Activated CD4-positive, alpha-beta T cell treated with anti-CD3 and anti-CD28 coated beads, Interleukin-10, Interleukin-2, amounts not matched to agents 100 ng/mL and 50 ng/mL, durations not matched to agents 16 hours and 8 hours (primary cell): ENCODE measurements around the gene INAFM1.
"Not testable (repeated sequence)": the region's sequence is repeated elsewhere in the genome, so short reads cannot be mapped to it uniquely, and the experiment has no call there.

Experiments used
- DNase-seq: peaks from one replicate; pipeline ENCODE4 v3.0.0-alpha.2; 2020

INAFM1 gene

DNA sequence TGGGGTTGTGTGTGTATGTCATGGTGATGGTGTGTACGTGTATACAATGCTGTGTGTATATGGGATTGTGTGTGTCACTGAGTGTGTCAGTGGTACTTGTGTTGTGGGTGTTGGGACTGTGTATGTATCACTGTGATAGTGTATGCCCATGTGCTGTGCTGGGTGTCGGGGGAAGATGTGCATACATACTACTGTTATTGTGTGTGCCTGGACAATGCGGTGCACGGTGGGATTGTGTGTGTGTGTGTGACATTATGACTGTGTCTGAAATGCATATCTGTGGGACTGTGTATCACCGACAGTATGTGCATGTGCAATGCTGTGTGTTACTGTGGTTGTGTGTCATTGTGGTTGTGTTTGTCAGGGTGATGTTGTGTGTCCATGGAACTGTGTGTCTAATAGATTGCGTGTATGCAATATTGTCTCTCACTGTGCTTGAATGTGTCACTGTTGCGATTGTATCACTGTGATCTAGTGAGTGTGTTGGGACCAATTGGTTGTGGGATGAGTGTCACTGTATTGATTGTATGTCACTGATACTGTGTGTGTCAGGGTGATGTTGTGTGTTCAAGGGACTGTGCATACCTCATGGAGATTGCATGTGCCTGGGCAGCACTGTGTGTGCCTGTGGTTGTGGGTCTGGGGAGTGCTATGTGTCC, 32.6 kb upstream of the INAFM1 start:
- DNase-seq: no peak

DNA sequence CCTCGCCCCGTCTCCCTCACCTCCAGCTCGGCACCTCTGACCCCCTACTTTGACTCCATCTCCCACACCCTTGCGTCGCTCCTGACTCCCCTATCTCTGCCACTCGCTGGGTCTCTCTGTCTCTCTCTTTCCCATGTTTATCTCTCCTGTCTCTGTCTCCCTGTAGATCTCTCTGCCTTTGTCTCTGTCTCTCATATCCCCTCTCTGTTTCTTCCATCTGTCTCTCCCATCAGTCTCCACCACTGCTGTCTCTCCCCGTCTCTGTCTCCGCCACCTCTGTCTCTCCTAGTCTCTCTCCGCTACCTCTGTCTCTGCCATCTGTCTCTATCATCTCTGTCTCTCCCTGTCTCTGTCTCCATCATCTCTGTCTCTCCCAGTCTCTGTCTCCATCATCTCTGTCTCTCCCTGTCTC, 31.3 kb upstream of the INAFM1 start:
- no peak for DNase-seq

DNA sequence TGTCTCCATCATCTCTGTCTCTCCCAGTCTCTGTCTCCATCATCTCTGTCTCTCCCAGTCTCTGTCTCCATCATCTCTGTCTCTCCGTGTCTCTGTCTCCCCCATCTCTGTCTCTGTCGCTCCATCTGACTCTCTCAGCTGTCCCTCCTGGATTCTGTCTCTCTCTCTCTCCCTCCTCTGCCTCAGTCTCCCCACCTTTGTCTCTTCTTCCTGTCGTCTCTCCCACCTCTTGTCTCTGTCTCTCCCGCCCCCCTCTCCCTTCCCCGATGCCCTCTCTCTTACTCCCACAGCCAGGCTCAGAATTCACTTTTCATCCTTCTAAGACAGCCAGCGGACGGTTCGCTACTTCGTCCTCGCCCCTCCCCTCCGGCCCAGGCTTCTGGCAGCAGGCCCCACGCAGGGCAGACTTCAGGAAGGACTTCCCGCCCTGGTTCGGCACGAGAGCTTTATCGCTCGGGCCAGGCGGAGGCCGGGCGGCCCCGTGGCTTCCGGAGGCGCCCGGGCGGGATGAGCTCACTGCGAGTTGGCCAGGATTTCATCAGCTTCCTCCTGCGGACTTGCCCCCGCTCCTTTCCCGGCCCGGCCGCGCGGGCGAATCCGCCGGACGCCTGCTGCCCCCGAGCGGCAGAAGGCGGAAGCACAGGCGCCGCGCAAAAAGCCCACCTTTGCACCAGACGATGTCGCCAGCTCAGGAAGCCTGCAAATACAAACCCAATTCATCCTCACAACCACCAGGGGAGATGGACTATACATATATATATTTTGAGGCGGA, 30.7 kb upstream of the INAFM1 start:
- DNase-seq: peak; percentile 97

DNA sequence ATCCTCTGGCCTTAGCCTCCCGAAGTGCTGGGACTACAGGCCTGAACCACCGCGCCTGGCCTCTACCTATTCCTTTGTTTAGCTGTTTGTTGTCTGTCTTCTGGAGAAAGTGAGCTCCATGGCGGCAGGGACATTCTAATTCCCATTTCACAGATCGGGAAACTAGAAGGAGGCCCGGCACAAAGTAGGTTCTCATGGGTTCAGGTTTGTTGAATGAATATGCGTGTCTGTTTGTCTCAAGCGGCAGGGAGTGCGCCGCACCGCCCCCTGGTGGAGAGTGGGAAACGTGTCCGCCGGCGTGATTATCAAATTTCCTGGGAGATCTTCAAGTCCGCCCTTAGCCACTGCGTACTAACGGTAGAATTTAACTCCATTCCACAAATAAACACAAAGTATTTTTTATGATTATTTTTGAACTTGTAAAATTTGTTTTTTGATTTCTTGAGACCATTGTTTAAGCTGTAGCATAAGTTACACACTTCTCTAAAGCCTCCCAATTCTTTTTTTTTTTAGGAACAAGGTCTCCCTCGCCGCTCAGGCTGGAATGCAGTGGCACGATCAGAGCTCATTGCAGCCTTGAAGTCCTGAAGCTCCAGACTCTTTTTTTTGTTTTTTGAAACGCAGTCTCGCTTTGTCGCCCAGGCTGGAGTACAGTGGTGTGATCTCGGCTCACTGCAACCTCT, 27.2 kb upstream of the INAFM1 start:
- peak; percentile 84 for DNase-seq

DNA sequence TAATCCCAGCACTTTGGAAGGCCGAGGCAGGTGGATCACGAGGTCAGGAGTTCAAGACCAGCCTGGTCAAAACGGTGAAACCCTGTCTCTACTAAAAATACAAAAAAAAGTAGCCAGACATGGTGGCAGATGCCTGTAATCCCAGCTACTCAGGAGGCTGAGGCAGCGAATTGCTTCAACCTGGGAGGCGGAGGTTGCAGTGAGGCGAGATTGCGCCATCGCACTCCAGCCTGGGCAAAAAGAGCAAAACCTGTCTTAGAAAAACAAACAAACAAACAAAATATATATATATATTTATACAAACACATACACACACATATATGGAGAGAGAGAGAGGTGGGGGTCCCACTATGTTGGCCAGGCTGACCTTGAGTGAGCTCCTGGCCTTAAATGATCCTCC, 21.7 kb upstream of the INAFM1 start:
- DNase-seq: not testable (repeated sequence)

GRCh38 chr19:47253467-47253881, 21.2 kb upstream of the INAFM1 start:
- DNase-seq: no peak

GRCh38 chr19:47253970-47254369, 20.7 kb upstream of the INAFM1 start:
- DNase-seq: no peak

GRCh38 chr19:47255879-47256692, 18.6 kb upstream of the INAFM1 start, which contains the start of gene CCDC9:
CCDC9 (plus strand) TSS chr19:47256525; CDS start chr19:47258401, 1,876 bp downstream.
- peak; percentile 97 for DNase-seq

DNA sequence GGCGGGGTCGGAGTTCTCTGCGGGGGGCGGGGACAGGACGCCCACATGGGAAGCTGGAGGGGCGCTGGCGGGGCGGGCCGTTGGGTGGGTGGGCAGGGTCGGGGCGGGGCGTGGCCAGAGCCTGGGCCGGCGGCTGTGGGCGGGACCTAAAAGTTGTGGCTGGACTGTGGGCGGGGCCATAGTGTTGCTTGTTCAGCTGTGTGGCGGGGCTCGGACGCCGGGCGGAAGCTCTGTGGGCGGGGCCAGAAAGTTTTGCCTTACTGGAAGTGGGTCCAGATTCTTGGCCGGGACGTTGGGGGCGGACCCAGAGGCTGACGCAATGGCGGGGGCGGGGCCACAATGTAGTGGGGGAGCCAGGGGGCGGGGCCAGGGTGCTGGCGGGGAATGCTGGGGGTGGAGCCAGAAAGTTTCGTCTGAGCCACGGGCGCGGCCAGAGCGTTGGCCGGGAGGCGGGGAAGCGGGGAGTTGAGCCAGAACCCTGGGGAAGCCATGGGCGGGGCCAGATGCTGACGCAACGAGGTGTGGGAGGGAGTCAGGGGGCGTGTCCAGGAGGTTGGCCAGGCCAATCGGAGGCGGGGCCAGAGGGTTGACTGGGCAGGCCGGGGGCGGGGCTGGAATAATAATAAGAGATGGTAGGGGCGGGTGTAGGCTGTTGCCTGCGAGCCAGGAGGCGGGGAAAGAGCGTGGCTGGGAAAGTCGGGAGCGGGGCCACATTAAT, 17.8 kb upstream of the INAFM1 start:
- DNase-seq: peak; percentile 100

GRCh38 chr19:47257411-47258169, 17.1 kb upstream of the INAFM1 start:
- no peak for DNase-seq

- DNase-seq: no peak
These were observed 16.3 kb upstream of the INAFM1 start for GRCh38 chr19:47258434-47258833.

DNA sequence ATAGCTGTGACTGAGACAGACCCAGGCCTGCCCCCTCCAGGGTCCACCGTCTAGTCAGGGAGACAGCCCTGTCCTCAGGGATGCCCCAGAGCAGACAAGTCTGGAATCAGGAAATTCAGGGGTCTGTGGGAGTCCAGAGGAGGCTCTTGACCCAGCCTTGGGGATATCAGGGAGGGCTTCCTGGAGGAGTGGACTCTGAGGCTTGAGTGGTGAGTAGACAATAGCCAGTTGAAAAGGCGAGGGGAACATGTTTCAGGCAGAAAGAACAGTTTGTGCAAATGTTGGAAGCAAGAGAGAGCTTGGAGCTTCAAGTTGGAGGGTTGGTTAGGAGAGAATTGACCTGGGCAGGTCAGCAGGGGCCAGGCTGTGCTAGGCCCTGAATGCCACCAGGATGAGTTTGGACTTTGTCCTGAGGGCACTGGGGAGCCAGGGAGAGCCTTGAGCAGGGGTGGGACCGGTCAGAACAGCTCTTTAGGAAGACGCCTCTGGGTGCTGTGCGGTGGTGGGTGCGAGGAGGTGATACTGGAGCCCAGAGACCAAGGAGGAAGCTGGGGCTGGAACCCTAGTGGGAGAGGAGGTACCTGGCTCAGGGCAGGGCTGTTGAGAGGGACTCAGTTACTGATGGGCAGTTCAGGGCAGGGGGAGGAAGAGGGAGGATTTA, 15.7 kb upstream of the INAFM1 start:
- DNase-seq: no peak

DNA sequence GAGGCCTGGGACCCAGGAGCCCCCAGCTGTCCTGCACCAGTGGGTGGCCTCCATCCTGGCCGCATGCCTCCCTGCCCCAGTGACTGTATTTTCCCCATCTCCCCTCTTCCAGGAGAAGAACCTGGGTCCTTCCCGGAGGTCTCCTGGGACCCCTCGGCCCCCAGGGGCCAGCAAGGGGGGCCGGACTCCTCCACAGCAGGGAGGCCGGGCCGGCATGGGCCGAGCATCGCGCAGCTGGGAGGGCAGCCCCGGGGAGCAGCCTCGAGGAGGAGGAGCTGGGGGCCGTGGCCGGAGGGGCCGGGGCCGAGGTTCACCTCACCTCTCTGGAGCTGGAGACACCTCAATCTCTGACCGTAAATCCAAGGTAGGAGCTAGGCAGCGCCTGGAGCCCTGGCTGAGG, 14.2 kb upstream of the INAFM1 start:
- DNase-seq: no peak

DNA sequence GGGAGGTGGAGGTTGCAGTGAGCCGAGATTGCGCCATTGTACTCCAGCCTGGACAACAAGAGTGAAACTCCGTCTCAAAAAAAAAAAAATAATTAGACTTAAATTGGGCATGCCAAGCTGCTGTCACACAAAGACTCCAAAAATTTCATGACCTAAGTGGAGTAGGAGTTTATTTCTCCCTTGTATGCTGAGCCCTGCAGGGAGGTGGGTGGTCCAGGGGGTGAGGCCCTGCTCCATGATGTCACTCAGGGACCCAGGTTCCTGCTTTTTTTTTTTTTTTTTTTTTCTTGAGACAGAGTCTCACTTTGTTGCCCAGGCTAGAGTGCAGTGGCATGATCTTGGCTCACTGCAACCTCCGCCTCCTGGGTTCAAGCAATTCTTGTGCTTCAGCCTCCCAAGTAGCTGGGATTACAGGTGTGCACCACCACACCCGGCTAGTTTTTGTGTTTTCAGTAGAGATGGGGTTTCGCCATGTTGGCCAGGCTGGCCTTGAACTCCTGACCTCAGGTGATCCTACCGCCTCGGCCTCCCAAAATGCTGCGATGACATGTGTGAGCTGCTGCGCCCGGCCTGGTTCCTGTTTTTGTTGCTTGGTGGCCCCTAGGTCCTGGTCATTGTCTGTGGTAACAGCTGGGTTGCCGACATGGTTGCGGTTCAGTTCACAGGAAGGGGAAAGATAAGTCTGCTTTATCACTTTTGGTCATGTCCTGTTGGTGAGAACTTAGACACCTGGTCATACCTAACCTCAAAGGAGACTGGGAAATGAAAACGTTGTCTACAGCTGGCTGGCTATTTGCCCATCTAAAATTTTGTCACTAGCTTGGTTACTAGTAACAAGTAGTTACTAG, 12.5 kb upstream of the INAFM1 start:
- DNase-seq: not testable (repeated sequence)

- DNase-seq: no peak
These were observed 10.1 kb upstream of the INAFM1 start for GRCh38 chr19:47264629-47265028.

- DNase-seq: no peak
These were observed 8.2 kb upstream of the INAFM1 start for GRCh38 chr19:47266401-47266941.

- DNase-seq: no peak
These were observed 7.3 kb upstream of the INAFM1 start for GRCh38 chr19:47267350-47267759.

- DNase-seq: no peak
These were observed 6.7 kb upstream of the INAFM1 start for GRCh38 chr19:47268028-47268427.

DNA sequence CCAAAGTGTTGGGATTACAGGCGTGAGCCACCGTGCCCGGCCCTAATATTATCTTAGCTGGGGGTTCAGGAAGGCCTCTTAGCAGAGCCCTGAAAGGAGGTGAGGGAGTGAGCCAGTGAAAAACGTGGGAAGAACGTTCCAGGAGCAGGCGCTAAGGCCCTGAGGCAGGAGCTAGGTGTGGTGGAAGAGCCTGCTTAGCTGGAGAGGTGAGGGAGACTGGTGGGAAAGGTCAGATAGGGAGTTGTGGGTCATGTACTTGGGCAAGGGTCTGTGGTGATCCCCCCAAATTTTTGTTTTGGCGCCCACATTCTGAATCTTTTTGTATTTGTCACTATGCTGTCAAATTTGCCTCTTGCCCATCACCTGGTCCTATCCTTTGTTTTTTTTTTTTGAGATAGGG, 5.1 kb upstream of the INAFM1 start:
- no peak for DNase-seq

- no peak for DNase-seq
These were observed 4.3 kb upstream of the INAFM1 start for GRCh38 chr19:47270408-47270807.
